Activated naive CD8-positive, alpha-beta T cell treated with anti-CD3 and anti-CD28 coated beads for 36 hours (primary cell): ENCODE measurements around the gene NOC2L. TPM values are rescaled to one million over a fixed set of nuclear protein-coding genes. Genes with fewer than 3 reads are reported as not detected.

Experiments
- total RNA-seq, 2 experiments: library from RNA; stranded (reverse); gene quantifications; one replicate each; pipeline ENCODE4 v1.2.3, GENCODE V29; 2021

The NOC2L gene
- total RNA-seq, 2 experiments from 2014 or later, result 176 to 185 TPM

Other genes starting within 250 kb of the NOC2L start
- not detected for gene SAMD11, start 35.3 kb downstream of the NOC2L start, total RNA-seq
- 10 to 100 TPM; 19.5 to 22.5 TPM for gene KLHL17, start 1.3 kb upstream of the NOC2L start, total RNA-seq
- gene PLEKHN1, start 7.2 kb upstream of the NOC2L start, total RNA-seq, result 1 to 10 TPM in 1 of 2 experiments, under 1 TPM in 1; 0.85 to 1.3 TPM
- not detected for gene PERM1, start 22.8 kb upstream of the NOC2L start, total RNA-seq
- gene HES4, start 40.8 kb upstream of the NOC2L start, total RNA-seq, result 1 to 10 TPM in 1 of 2 experiments, under 1 TPM in 1; 0.93 to 1.1 TPM
- gene ISG15, start 54.2 kb upstream of the NOC2L start, total RNA-seq, result 10 to 100 TPM; 71.7 to 78.4 TPM
- 10 to 100 TPM; 30.4 to 30.5 TPM for gene AGRN, start 60.9 kb upstream of the NOC2L start, total RNA-seq
- gene RNF223, start 115.0 kb upstream of the NOC2L start, total RNA-seq, result not detected
- gene C1orf159, start 156.8 kb upstream of the NOC2L start, total RNA-seq, result 10 to 100 TPM; 18.9 to 19.0 TPM
- gene TTLL10, start 214.6 kb upstream of the NOC2L start, total RNA-seq, result not detected
- 10 to 100 TPM; 52.5 to 53.3 TPM for gene TNFRSF18, start 247.3 kb upstream of the NOC2L start, total RNA-seq